Body of pancreas (tissue), 4 donors: ENCODE results near the gene GCDH. TPM values are rescaled to one million over a fixed set of nuclear protein-coding genes. Genes with fewer than 3 reads are reported as not detected.
"Not testable (repeated sequence)": the region's sequence is repeated elsewhere in the genome, so short reads cannot be mapped to it uniquely, and the experiment has no call there.

Experiments used
- ATAC-seq: fragments of 150-250 bp; one replicate; pipeline ENCODE4 v1.9.1; 2016
- DNase-seq, 4 donors: peaks; one replicate each; pipeline ENCODE4 v3.0.0-alpha.2; 2019
- H3K27ac ChIP-seq, 4 donors: fragments of 200-600 bp; sonication (generic); 1 replicate in 3 of 4; 2 replicates in 1 of 4; pipeline versions ENCODE4 v1.5.1 to v1.6.1; 2016 to 2019; ENCODE audit warnings: mild to moderate bottlenecking in 1 of 4, mixed read lengths in 1 of 4, moderate library complexity in 1 of 4
- H3K27me3 ChIP-seq, 2 donors: fragments of 200-600 bp; sonication (generic); one replicate each; pipeline ENCODE4 v1.6.0; 2016; ENCODE audit warnings: mild to moderate bottlenecking in 1 of 2
- H3K36me3 ChIP-seq, 2 donors: fragments of 200-600 bp; sonication (generic); replicated peaks in 1 of 2; 2 replicates each; pipeline ENCODE4 v1.5.1; 2016; ENCODE audit warnings: low read depth in 2 of 2; ENCODE audit not compliant: insufficient read depth in 1 of 2
- H3K4me1 ChIP-seq: fragments of 200-600 bp; sonication (generic); one replicate; pipeline ENCODE4 v1.6.0; 2016
- H3K4me3 ChIP-seq, 2 donors: fragments of 200-600 bp; sonication (generic); 1 replicate in 1 of 2; 2 replicates in 1 of 2; pipeline ENCODE4 v1.5.1; 2016 to 2019
- H3K9me3 ChIP-seq, 3 donors: fragments of 200-600 bp; sonication (generic); 1 replicate in 2 of 3; 2 replicates in 1 of 3; pipeline ENCODE4 v1.5.1; 2016
- CTCF ChIP-seq, 7 experiments: fragments of 450-650 bp in 4 of 7; fragments of 200-600 bp in 3 of 7; sonication (generic) in 3 of 7; IDR thresholded peaks; one replicate each; pipeline ENCODE4 v1.5.1; 2016 to 2019; ENCODE audit warnings: antibody characterized with exemption in 7 of 7
- POLR2A ChIP-seq, 3 donors: fragments of 450-650 bp; IDR thresholded peaks; one replicate each; pipeline ENCODE4 v1.6.1; 2016; ENCODE audit warnings: antibody characterized with exemption in 3 of 3, mild to moderate bottlenecking in 2 of 3
- WGBS, 2 donors: methylation state at CpG; one replicate each; pipeline ENCODE4 v1.1.5; 2017; 5-methylcytosine and 5-hydroxymethylcytosine counted together
- intact Hi-C: fragments of 100-400 bp; cut with DNase I; formaldehyde crosslinking; loops from one replicate; pipeline ENCODE4 v1.15.1; 2023
- total RNA-seq, 2 donors: library from RNA; depleted of rRNA; stranded (reverse); fragments of >200 nt; gene quantifications; one replicate each; pipeline ENCODE4 v1.1.0, GENCODE V29; 2016

GCDH gene
- total RNA-seq, 2 donors from 2014 or later, result 17.4 to 57.7 TPM

GRCh38 chr19:12913851-12914690 is 23.1 kb downstream of the GCDH start:
- Histone ChIP-seq H3K36me3 (no peaks in the 10 kb centered on the region), H3K4me1 (peaks cover 22% of the 10 kb centered on the region), H3K27me3 (no peaks in the 10 kb centered on the region), H3K27ac (peak overlapping the region; percentile 62 to 85 (median 80)), H3K4me3 (no peak overlapping the region), H3K9me3 (no peaks in the 10 kb centered on the region)
- ATAC-seq (no peak), DNase-seq (peak in 2 of 4 donors; percentile 19 to 52)
- WGBS, 2 donors, result 61 to 76% methylated on average over 11 to 12 of the region's 12 CpGs
- TF ChIP-seq CTCF (IDR thresholded peaks at IDR 0.05) (no peak), POLR2A (IDR thresholded peaks at IDR 0.05) (no peak)
- intact Hi-C loops, result no loop called here

- H3K27me3 ChIP-seq, H3K9me3 ChIP-seq, ATAC-seq, intact Hi-C loops, H3K27ac ChIP-seq, H3K36me3 ChIP-seq, DNase-seq, H3K4me3 ChIP-seq: not testable (repeated sequence)
- 89 to 92% methylated on average over 4 of the region's 4 CpGs for WGBS, 2 donors
- H3K4me1 ChIP-seq, result peaks cover 27% of the 10 kb centered on the region
Observed at GRCh38 chr19:12915860-12916259, 24.9 kb downstream of the GCDH start.

DNA sequence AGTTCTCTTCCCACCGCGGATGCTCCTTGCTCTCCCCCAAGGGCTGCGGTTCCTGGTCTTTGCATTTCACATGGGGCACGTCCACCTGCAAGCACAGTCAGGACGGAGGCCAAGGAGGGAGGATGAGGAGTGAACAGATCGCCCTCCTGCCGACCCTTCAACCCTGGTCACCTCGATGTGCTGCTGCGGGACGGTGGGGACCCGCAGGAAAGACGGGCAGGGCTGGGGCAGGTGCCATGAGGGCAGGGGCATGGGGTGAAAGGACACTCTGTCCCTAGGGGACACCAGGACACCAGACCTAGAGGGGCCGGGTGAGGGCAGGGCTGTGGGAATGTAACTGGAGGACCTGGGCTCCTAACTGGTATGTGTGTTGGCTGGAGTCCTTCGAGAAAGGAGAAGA is 27.3 kb downstream of the GCDH start:
- no peaks in the 10 kb centered on the region for H3K27me3 ChIP-seq
- no peaks in the 10 kb centered on the region for H3K9me3 ChIP-seq
- no peak for TF ChIP-seq POLR2A (IDR thresholded peaks at IDR 0.05)
- TF ChIP-seq CTCF (IDR thresholded peaks at IDR 0.05), result no peak
- peaks cover 0 to 5% of the 10 kb centered on the region in 2 donors for H3K36me3 ChIP-seq
- DNase-seq (no peak), ATAC-seq (no peak)
- H3K27ac ChIP-seq, result no peak overlapping the region
- 88 to 90% methylated on average over 11 to 14 of the region's 14 CpGs for WGBS, 2 donors
- no peak overlapping the region for H3K4me3 ChIP-seq
- intact Hi-C loops, result no loop called here
- H3K4me1 ChIP-seq, result peaks cover 15% of the 10 kb centered on the region

- no peak overlapping the region for H3K4me3 ChIP-seq
- TF ChIP-seq CTCF (IDR thresholded peaks at IDR 0.05), result no peak
- no peak for TF ChIP-seq POLR2A (IDR thresholded peaks at IDR 0.05)
- 42 to 55% methylated on average over 3 of the region's 3 CpGs for WGBS, 2 donors
- no peak for DNase-seq
- no peak overlapping the region for H3K27ac ChIP-seq
- H3K4me1 ChIP-seq, result peaks cover 8% of the 10 kb centered on the region
- no peaks in the 10 kb centered on the region for H3K27me3 ChIP-seq
- H3K36me3 ChIP-seq, result peaks cover 6 to 21% of the 10 kb centered on the region in 2 donors
- no peaks in the 10 kb centered on the region for H3K9me3 ChIP-seq
- no peak for ATAC-seq
- intact Hi-C loops, result no loop called here
Observed at GRCh38 chr19:12921047-12921446, 30.1 kb downstream of the GCDH start.

DNA sequence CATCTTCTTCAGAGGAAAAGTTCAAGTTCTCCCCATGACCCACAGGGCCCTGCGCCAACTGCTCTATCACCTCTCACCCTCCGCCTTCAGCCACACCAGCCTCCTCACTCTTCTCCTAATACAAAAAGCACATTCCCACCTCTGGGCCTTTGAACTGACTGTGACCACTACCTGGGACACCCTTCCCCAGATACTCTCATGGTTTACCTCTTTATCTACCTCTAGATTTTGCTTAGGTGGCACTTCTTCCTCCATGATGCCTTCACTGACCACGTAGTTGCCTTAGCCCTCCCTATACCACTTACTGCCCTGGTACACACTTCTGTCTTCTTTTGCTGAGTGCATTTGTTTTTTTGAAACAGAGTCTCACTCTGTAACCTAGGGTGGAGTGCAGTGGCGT is 32.0 kb downstream of the GCDH start:
- Histone ChIP-seq H3K27ac (no peak overlapping the region), H3K4me3 (no peak overlapping the region), H3K9me3 (no peaks in the 10 kb centered on the region), H3K36me3 (peaks cover 18 to 27% of the 10 kb centered on the region in 2 donors), H3K27me3 (no peaks in the 10 kb centered on the region), H3K4me1 (peaks cover 8% of the 10 kb centered on the region)
- DNase-seq, result no peak
- no peak for ATAC-seq
- TF ChIP-seq POLR2A (IDR thresholded peaks at IDR 0.05) (no peak), CTCF (IDR thresholded peaks at IDR 0.05) (no peak)
- intact Hi-C loops, result no loop called here
- WGBS, 2 donors, result 98 to 100% methylated on average over 4 of the region's 4 CpGs
